ENCODE results near the gene KLHL33. TPM values are rescaled to one million over a fixed set of nuclear protein-coding genes. Genes with fewer than 3 reads are reported as not detected.

Gene KLHL33
- total RNA-seq, 2 donors from 2014 or later, result 0.35 to 0.44 TPM

DNA sequence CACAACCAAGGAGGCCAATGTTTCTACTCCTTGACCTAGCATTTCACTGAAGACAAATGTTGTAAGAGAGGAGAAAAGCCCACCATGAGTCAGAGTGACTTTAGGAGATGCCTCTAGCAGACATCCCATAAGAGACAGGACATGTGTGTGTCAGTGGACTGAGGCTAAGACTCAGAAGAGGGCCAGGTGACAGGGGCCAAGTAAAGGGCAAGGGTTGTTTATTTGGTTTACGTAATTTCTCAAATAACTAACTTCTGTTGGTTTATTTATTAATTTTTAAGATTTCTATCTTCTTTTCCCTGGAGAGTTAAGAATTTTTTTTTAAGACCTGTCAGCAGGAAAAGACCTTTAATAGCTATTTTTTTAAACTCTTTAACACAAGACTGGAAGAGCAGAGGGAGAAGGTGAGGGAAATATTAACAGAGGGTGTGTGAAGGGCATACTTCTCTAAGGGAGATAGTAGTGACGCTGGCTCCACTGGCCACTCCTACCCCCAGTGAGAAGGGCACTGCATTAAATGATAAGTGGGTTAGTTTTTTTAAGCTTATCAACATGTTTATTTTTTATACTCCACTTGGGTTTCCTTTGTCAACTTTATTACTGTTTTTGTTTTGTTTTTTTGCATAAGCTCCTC is 36.7 kb upstream of the KLHL33 start:
- Histone ChIP-seq H3K36me3 (peaks cover 20% of the 10 kb centered on the region), H3K27me3 (no peaks in the 10 kb centered on the region), H3K9me3 (no peaks in the 10 kb centered on the region), H3K4me1 (peaks cover 0 to 35% of the 10 kb centered on the region in 2 donors), H3K4me3 (no peak overlapping the region), H3K27ac (no peak overlapping the region)
- no peak for TF ChIP-seq CTCF (IDR thresholded peaks at IDR 0.05)
- no peak for DNase-seq (ENCODE audit: low spot score)

GRCh38 chr14:20470603-20470901 is 34.6 kb upstream of the KLHL33 start:
- Histone ChIP-seq H3K27me3 (no peaks in the 10 kb centered on the region), H3K27ac (peak overlapping the region; percentile 91 to 92), H3K4me1 (peaks cover 0 to 21% of the 10 kb centered on the region in 2 donors), H3K9me3 (no peaks in the 10 kb centered on the region), H3K36me3 (peaks cover 20% of the 10 kb centered on the region), H3K4me3 (peak overlapping the region; percentile 66 to 82)
- no peak for TF ChIP-seq CTCF (IDR thresholded peaks at IDR 0.05)
- DNase-seq (ENCODE audit: low spot score), result no peak

DNA sequence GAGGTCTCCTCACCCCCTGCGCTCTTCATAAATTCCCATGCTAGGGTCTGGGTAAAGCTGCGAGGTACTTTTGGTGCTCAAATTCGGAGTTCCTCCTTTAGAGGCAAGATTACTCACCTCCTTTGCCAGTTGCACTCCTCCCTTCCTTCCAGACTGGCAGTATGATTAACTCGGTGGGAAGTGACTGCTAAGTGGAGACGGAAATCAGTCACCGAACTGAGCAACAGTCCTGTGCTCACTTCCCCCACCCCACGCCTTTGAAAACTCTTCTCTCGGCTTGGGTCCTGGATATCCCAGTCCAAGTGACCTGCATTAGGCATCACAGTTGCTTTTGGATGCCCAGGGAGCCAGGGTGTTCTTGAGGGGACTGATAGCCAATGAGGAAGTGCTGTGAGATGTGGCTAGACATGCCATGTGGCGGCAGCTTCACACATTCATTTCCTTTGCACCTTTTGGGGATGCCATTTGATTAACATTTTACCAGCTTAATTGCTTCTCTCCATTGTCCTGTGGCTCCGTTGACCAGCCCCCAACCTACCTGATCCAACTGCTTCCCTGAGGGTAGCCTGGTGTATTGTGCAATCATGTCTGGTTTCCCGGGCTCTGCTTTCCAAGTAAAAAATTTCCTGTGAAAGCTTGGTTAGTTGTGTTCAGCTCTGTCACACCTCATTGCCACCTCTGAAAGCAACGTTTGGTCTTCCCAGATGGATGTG is 34.1 kb upstream of the KLHL33 start:
- H3K4me3 ChIP-seq, result peak overlapping the region; percentile 66 to 82
- TF ChIP-seq CTCF (IDR thresholded peaks at IDR 0.05), result no peak
- peak overlapping the region; percentile 91 to 92 for H3K27ac ChIP-seq
- DNase-seq (ENCODE audit: low spot score), result peak; percentile 79
- no peaks in the 10 kb centered on the region for H3K9me3 ChIP-seq
- peaks cover 15% of the 10 kb centered on the region for H3K36me3 ChIP-seq
- peaks cover 0 to 21% of the 10 kb centered on the region in 2 donors for H3K4me1 ChIP-seq
- H3K27me3 ChIP-seq, result no peaks in the 10 kb centered on the region

- peak; percentile 96 for DNase-seq (ENCODE audit: low spot score)
- Histone ChIP-seq H3K4me3 (peak within 1 kb of the TSS; percentile 66 to 82), H3K36me3 (peaks cover 8% of the 10 kb centered on the region), H3K4me1 (peaks cover 0 to 21% of the 10 kb centered on the region in 2 donors), H3K27me3 (no peaks in the 10 kb centered on the region), H3K27ac (peak within 1 kb of the TSS; percentile 91 to 92), H3K9me3 (no peaks in the 10 kb centered on the region)
- TF ChIP-seq CTCF (IDR thresholded peaks at IDR 0.05), result peak in 1 of 2 donors; percentile 23
Measured at GRCh38 chr14:20469242-20469889, 33.4 kb upstream of the KLHL33 start, which contains the start of gene PNP. PNP (plus strand) TSS chr14:20469406; CDS start chr14:20469525, 119 bp downstream.

- peaks cover 0 to 21% of the 10 kb centered on the region in 2 donors for H3K4me1 ChIP-seq
- H3K27ac ChIP-seq, result peak overlapping the region; percentile 91 to 92
- peaks cover 5% of the 10 kb centered on the region for H3K36me3 ChIP-seq
- peak overlapping the region; percentile 66 to 82 for H3K4me3 ChIP-seq
- no peaks in the 10 kb centered on the region for H3K9me3 ChIP-seq
- H3K27me3 ChIP-seq, result no peaks in the 10 kb centered on the region
- no peak for TF ChIP-seq CTCF (IDR thresholded peaks at IDR 0.05)
- no peak for DNase-seq (ENCODE audit: low spot score)
Measured at GRCh38 chr14:20468764-20469241, 32.8 kb upstream of the KLHL33 start.
